Natural killer cell (primary cell): ENCODE measurements around the gene GLRX3. TPM values are rescaled to one million over a fixed set of nuclear protein-coding genes. Genes with fewer than 3 reads are reported as not detected.
A peak's percentile ranks its signal among the peaks of the same experiment; 100 is the strongest.
"Not testable (repeated sequence)": the region's sequence is repeated elsewhere in the genome, so short reads cannot be mapped to it uniquely, and the experiment has no call there.

ENCODE experiments used
- ATAC-seq, 3 donors: fragments of 150-1000 bp in 2 of 3; fragments of 200-7000 bp in 1 of 3; cut with Tn5 transposase; 1 replicate in 1 of 3; 2 replicates in 2 of 3; pipeline ENCODE4 v1.10.0; 2021; ENCODE audit warnings: mild to moderate bottlenecking in 2 of 3, moderate library complexity in 2 of 3
- DNase-seq, 2 donors: peaks; one replicate each; pipeline versions ENCODE4 v3.0.0 to v3.0.0-alpha.2; 2013 to 2021; ENCODE audit warnings: mixed read lengths in 1 of 2
- H3K27ac ChIP-seq: one replicate; pipeline ENCODE4 v1.5.1; 2013; ENCODE audit warnings: mild to moderate bottlenecking, low read length
- H3K27me3 ChIP-seq: one replicate; pipeline ENCODE4 v1.6.1; 2013; ENCODE audit warnings: low read length; ENCODE audit not compliant: control insufficient read depth, insufficient read depth
- H3K36me3 ChIP-seq: one replicate; pipeline ENCODE4 v1.6.1; 2013; ENCODE audit warnings: low read length; ENCODE audit not compliant: control insufficient read depth, insufficient read depth
- H3K4me1 ChIP-seq: one replicate; pipeline ENCODE4 v1.6.1; 2013; ENCODE audit warnings: low read length; ENCODE audit not compliant: control insufficient read depth, insufficient read depth
- H3K4me3 ChIP-seq: one replicate; pipeline ENCODE4 v1.5.1; 2013; ENCODE audit warnings: low read length
- H3K9me3 ChIP-seq: one replicate; pipeline ENCODE4 v1.6.1; 2013; ENCODE audit warnings: low read length; ENCODE audit not compliant: control insufficient read depth, insufficient read depth
- H3K27ac Mint-ChIP-seq, 2 donors: one replicate each; pipeline ENCODE4 v1.8.0; 2022; ENCODE audit warnings: mild to moderate bottlenecking in 2 of 2, mixed read lengths in 2 of 2, moderate library complexity in 1 of 2
- H3K27me3 Mint-ChIP-seq, 2 donors: one replicate each; pipeline ENCODE4 v1.8.0; 2022; ENCODE audit warnings: low read depth in 2 of 2, mixed read lengths in 2 of 2
- H3K36me3 Mint-ChIP-seq: one replicate; pipeline ENCODE4 v1.8.0; 2022; ENCODE audit warnings: mixed read lengths
- H3K4me1 Mint-ChIP-seq, 2 donors: one replicate each; pipeline ENCODE4 v1.8.0; 2022; ENCODE audit warnings: mixed read lengths in 2 of 2
- H3K4me3 Mint-ChIP-seq: one replicate; pipeline ENCODE4 v1.8.0; 2022; ENCODE audit warnings: mild to moderate bottlenecking, moderate library complexity, mixed read lengths
- H3K9me3 Mint-ChIP-seq, 2 donors: one replicate each; pipeline ENCODE4 v1.8.0; 2022; ENCODE audit warnings: mixed read lengths in 2 of 2
- CTCF ChIP-seq: fragments of 200-600 bp; IDR thresholded peaks from one replicate; pipeline ENCODE4 v1.8.0; 2022; ENCODE audit warnings: antibody characterized with exemption
- WGBS: methylation state at CpG from one replicate; pipeline ENCODE4 v1.1.7; 2013; ENCODE audit warnings: missing lambda C conversion rate; ENCODE audit not compliant: insufficient coverage; 5-methylcytosine and 5-hydroxymethylcytosine counted together
- intact Hi-C: fragments of 100-400 bp; cut with micrococcal nuclease; formaldehyde crosslinking; loops from one replicate; pipeline ENCODE4 v1.14.2; 2022
- total RNA-seq, 4 donors: library from RNA; stranded (reverse); fragments of 120-200 nt in 1 of 4; gene quantifications; one replicate each; pipeline versions ENCODE4 v1.2.3 to v1.2.4, GENCODE V29; 2013 to 2022

GLRX3 gene
- total RNA-seq = 10 to 100 TPM; 33.8 to 51.7 (median 39.1) TPM
- 56.8 TPM for total RNA-seq (2013)

GRCh38 chr10:130136226-130137089 lies at the start of gene GLRX3:
Gene GLRX3 (plus strand): TSS chr10:130136391. CDS start chr10:130136421, 30 bp downstream.
- Histone ChIP-seq H3K36me3 (no peaks in the 10 kb centered on the region), H3K4me1 (peaks cover 30% of the 10 kb centered on the region), H3K4me3 (peak within 1 kb of the TSS; percentile 59), H3K27ac (peak within 1 kb of the TSS; percentile 66), H3K9me3 (no peaks in the 10 kb centered on the region), H3K27me3 (no peaks in the 10 kb centered on the region)
- Mint-ChIP-seq H3K4me1 (peaks cover 21 to 25% of the 10 kb centered on the region in 2 donors), H3K27me3 (peaks cover 5 to 7% of the 10 kb centered on the region in 2 donors), H3K36me3 (no peaks in the 10 kb centered on the region), H3K4me3 (peak within 1 kb of the TSS; percentile 97), H3K27ac (peak within 1 kb of the TSS; percentile 60 to 86), H3K9me3 (no peaks in the 10 kb centered on the region)
- intact Hi-C loops = loop anchor here (1.0 kb wide), 1 partner anchor 25 kb away; no protein-coding TSS in a partner anchor
- TF ChIP-seq CTCF = no peak
- DNase-seq (peak; percentile 90 to 94), ATAC-seq (peak; percentile 96 to 98 (median 98))
- WGBS = under 1% methylated on average over 96 of the region's 96 CpGs

GRCh38 chr10:130090565-130090964 lies 45.6 kb upstream of the GLRX3 start:
- ATAC-seq, H3K27me3 Mint-ChIP-seq, H3K27me3 ChIP-seq, intact Hi-C loops, H3K9me3 ChIP-seq, H3K36me3 ChIP-seq, H3K4me3 Mint-ChIP-seq, H3K27ac ChIP-seq, DNase-seq, H3K4me1 ChIP-seq, H3K4me3 ChIP-seq: not testable (repeated sequence)
- WGBS = 63% methylated on average over 5 of the region's 5 CpGs
- Mint-ChIP-seq H3K4me1 (peaks cover 11 to 31% of the 10 kb centered on the region in 2 donors), H3K27ac (peak overlapping the region in 1 of 2 donors; percentile 27), H3K36me3 (peaks cover 49% of the 10 kb centered on the region), H3K9me3 (peaks cover 13 to 21% of the 10 kb centered on the region in 2 donors)

GRCh38 chr10:130099344-130099743 lies 36.8 kb upstream of the GLRX3 start:
- ATAC-seq = no peak
- no peak for DNase-seq
- H3K4me1 Mint-ChIP-seq = no peaks in the 10 kb centered on the region
- WGBS = 97% methylated on average over 6 of the region's 6 CpGs
- no peaks in the 10 kb centered on the region for H3K27me3 Mint-ChIP-seq
- peaks cover 5% of the 10 kb centered on the region for H3K36me3 Mint-ChIP-seq
- no peak overlapping the region for H3K27ac Mint-ChIP-seq
- H3K4me3 Mint-ChIP-seq = no peak overlapping the region
- Histone ChIP-seq H3K4me1 (no peaks in the 10 kb centered on the region), H3K9me3 (no peaks in the 10 kb centered on the region), H3K4me3 (no peak overlapping the region), H3K36me3 (no peaks in the 10 kb centered on the region), H3K27ac (no peak overlapping the region), H3K27me3 (no peaks in the 10 kb centered on the region)
- intact Hi-C loops = no loop called here
- H3K9me3 Mint-ChIP-seq = no peaks in the 10 kb centered on the region
- TF ChIP-seq CTCF = no peak

- H3K9me3 Mint-ChIP-seq = no peaks in the 10 kb centered on the region
These were observed 30.5 kb upstream of the GLRX3 start for GRCh38 chr10:130105724-130106123.

GRCh38 chr10:130108146-130108545 lies 28.0 kb upstream of the GLRX3 start:
- intact Hi-C loops = loop anchor here (10.0 kb wide), 1 partner anchor 203 kb away; no protein-coding TSS in a partner anchor
- DNase-seq = peak in 1 of 2 donors; percentile 23
- H3K27ac Mint-ChIP-seq, H3K4me3 Mint-ChIP-seq, H3K9me3 Mint-ChIP-seq, H3K27ac ChIP-seq, H3K27me3 ChIP-seq, H3K36me3 ChIP-seq, H3K36me3 Mint-ChIP-seq, H3K9me3 ChIP-seq, ATAC-seq, H3K27me3 Mint-ChIP-seq, H3K4me3 ChIP-seq: not testable (repeated sequence)
- peaks cover 28 to 33% of the 10 kb centered on the region in 2 donors for H3K4me1 Mint-ChIP-seq
- H3K4me1 ChIP-seq = peaks cover 24% of the 10 kb centered on the region
- WGBS = 81% methylated on average over 7 of the region's 8 CpGs

More at GRCh38 chr10:130105724-130106123, 30.5 kb upstream of the GLRX3 start:
- Histone ChIP-seq H3K27me3 (no peaks in the 10 kb centered on the region), H3K4me1 (peaks cover 16% of the 10 kb centered on the region), H3K9me3 (no peaks in the 10 kb centered on the region), H3K27ac (no peak overlapping the region), H3K4me3 (no peak overlapping the region), H3K36me3 (no peaks in the 10 kb centered on the region)
- WGBS = 95% methylated on average over 23 of the region's 24 CpGs
- DNase-seq (no peak), ATAC-seq (no peak)
- no peaks in the 10 kb centered on the region for H3K27me3 Mint-ChIP-seq
- no peak for TF ChIP-seq CTCF
- H3K4me1 Mint-ChIP-seq = peaks cover 17 to 18% of the 10 kb centered on the region in 2 donors
- no peaks in the 10 kb centered on the region for H3K36me3 Mint-ChIP-seq
- no peak overlapping the region for H3K27ac Mint-ChIP-seq
- intact Hi-C loops = loop anchor here (10.0 kb wide), 1 partner anchor 201 kb away; no protein-coding TSS in a partner anchor
- H3K4me3 Mint-ChIP-seq = no peak overlapping the region
